ENCODE data around the gene GFRA1. TPM values are rescaled to one million over a fixed set of nuclear protein-coding genes. Genes with fewer than 3 reads are reported as not detected.

Gene GFRA1
- total and polyA plus RNA-seq, 2 experiments from 2014 or later = 0.48 to 2.9 TPM

DNA sequence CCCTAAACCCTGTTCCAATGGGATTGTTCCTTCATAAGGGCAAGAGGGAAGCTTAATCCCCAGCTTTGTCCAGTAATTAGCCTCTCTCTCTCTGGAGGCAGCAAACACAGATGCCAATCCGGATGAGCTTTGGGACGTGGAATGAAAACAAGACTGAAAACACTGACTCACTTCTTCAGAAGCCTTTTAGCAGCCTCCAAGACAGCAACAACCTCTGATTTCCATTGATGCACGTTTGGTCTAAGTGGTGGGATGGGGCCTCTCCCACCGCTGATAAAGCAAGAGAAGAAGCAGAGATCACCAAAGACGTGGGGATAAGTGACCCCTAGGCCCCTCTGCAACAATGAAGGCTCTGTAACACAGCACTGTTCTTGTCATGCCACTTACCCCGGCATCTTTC, 5.8 kb upstream of the GFRA1 start:
- no peak for DNase-seq (ENCODE audit: low spot score)
- TF ChIP-seq EZH2phosphoT487 (IDR thresholded peaks at IDR 0.05; ENCODE audit: low read depth, severe bottlenecking, unreplicated experiment) (no peak), EZH2 (IDR thresholded peaks at IDR 0.05; ENCODE audit: borderline replicate concordance) (no peak)
- TF ChIP-seq, protein P1, sequence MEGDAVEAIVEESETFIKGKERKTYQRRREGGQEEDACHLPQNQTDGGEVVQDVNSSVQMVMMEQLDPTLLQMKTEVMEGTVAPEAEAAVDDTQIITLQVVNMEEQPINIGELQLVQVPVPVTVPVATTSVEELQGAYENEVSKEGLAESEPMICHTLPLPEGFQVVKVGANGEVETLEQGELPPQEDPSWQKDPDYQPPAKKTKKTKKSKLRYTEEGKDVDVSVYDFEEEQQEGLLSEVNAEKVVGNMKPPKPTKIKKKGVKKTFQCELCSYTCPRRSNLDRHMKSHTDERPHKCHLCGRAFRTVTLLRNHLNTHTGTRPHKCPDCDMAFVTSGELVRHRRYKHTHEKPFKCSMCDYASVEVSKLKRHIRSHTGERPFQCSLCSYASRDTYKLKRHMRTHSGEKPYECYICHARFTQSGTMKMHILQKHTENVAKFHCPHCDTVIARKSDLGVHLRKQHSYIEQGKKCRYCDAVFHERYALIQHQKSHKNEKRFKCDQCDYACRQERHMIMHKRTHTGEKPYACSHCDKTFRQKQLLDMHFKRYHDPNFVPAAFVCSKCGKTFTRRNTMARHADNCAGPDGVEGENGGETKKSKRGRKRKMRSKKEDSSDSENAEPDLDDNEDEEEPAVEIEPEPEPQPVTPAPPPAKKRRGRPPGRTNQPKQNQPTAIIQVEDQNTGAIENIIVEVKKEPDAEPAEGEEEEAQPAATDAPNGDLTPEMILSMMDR (IDR thresholded peaks at IDR 0.05; ENCODE audit: poor library complexity) = no peak
- Histone ChIP-seq H3K36me3 (replicated peaks; ENCODE audit: insufficient read depth, low read depth) (no peaks in the 10 kb centered on the region), H3K27me3 (peaks cover 37% of the 10 kb centered on the region), H3K79me2 (no peaks in the 10 kb centered on the region), H3K4me2 (no peak overlapping the region), H3K4me3 (no peak overlapping the region), H3K4me1 (ENCODE audit: insufficient read depth) (peaks cover 5% of the 10 kb centered on the region), H2AFZ (no peak overlapping the region), H3K9me2 (replicated peaks; ENCODE audit: insufficient read depth) (no peaks in the 10 kb centered on the region), H3K9me3 (ENCODE audit: low read depth) (no peaks in the 10 kb centered on the region), H3K27ac (no peak overlapping the region), H4K20me1 (ENCODE audit: insufficient read depth, poor library complexity, severe bottlenecking) (no peaks in the 10 kb centered on the region)
- 48% methylated on average over 6 of the region's 6 CpGs for WGBS (ENCODE audit: low lambda C conversion rate, missing lambda C conversion rate)

DNA sequence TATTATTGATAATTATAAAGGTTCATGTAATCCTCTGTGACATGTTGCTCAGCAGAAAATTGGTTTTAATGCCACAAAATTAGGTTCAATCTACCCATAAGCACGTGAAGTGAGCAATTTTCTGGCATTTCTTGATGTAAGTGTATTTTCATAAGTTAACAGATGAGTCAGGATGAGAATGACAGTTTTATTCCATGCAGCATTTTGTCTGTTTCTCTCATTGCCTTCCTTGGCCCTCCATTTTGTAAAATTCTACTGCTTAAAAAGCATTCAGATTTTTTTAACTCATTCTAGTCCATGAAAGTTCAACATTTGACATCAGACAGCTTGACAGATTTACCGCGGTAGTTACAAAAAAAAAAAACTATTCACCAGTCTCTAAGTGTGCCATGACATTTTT, 4.0 kb upstream of the GFRA1 start:
- no peak overlapping the region for H3K4me3 ChIP-seq
- peaks cover 19% of the 10 kb centered on the region for H3K4me1 ChIP-seq (ENCODE audit: insufficient read depth)
- no peaks in the 10 kb centered on the region for H3K9me3 ChIP-seq (ENCODE audit: low read depth)
- TF ChIP-seq, protein P1 (IDR thresholded peaks at IDR 0.05; ENCODE audit: poor library complexity) = no peak
- no peak for TF ChIP-seq EZH2phosphoT487 (IDR thresholded peaks at IDR 0.05; ENCODE audit: low read depth, severe bottlenecking, unreplicated experiment)
- TF ChIP-seq EZH2 (IDR thresholded peaks at IDR 0.05; ENCODE audit: borderline replicate concordance) = no peak
- no peak overlapping the region for H3K4me2 ChIP-seq
- no peaks in the 10 kb centered on the region for H3K36me3 ChIP-seq (replicated peaks; ENCODE audit: insufficient read depth, low read depth)
- H3K9me2 ChIP-seq (replicated peaks; ENCODE audit: insufficient read depth) = no peaks in the 10 kb centered on the region
- DNase-seq (ENCODE audit: low spot score) = no peak
- no peaks in the 10 kb centered on the region for H3K79me2 ChIP-seq
- 86% methylated on average over 3 of the region's 3 CpGs for WGBS (ENCODE audit: low lambda C conversion rate, missing lambda C conversion rate)
- H4K20me1 ChIP-seq (ENCODE audit: insufficient read depth, poor library complexity, severe bottlenecking) = no peaks in the 10 kb centered on the region
- H3K27ac ChIP-seq = no peak overlapping the region
- H3K27me3 ChIP-seq = peaks cover 50% of the 10 kb centered on the region
- no peak overlapping the region for H2AFZ ChIP-seq

DNA sequence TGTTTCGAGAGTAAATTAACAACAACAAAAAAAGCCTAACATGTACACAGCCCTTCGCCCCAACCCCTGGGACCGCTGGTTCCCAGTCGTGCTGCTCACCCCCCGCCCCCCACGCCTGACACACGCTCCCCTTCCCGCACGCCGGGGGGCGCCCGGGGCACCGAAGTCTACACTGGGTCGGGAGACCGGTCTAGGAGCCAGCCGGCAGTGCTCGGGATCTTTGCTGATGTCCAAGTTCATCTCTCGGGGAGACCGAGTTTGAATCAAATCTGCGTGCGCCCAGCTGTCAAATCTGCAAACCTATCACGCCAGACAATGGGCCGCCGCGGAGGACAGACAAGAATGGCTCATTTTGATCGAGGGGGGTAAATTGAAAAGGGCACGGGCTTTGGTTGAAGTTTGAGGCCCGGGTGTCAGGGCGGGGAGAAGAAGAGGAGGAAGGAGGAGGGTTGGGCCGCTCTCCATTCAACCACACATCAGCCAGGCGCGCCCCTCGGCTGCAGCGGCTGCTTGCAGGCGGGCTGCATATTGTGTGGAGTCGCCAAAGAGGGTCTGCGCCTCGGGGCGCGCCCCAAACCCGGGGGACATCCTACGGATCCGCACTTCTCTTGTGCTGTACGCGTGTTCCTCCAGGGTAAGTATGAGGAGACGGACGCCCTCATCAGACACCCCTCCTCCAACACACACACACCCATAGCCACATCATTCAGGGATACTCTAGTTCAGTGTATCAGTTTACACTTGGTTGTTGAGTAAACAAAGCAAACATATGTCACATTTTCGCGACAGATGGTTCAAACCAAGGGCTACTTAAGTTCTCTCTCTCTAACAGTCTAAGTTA, 1.3 kb upstream of the GFRA1 start:
- Histone ChIP-seq H3K27ac (no peak overlapping the region), H3K9me2 (replicated peaks; ENCODE audit: insufficient read depth) (no peaks in the 10 kb centered on the region), H2AFZ (peak overlapping the region; percentile 42), H3K79me2 (no peaks in the 10 kb centered on the region), H3K9me3 (ENCODE audit: low read depth) (no peaks in the 10 kb centered on the region), H4K20me1 (ENCODE audit: insufficient read depth, poor library complexity, severe bottlenecking) (no peaks in the 10 kb centered on the region), H3K4me3 (peak overlapping the region; percentile 53), H3K36me3 (replicated peaks; ENCODE audit: insufficient read depth, low read depth) (no peaks in the 10 kb centered on the region), H3K4me2 (peak overlapping the region; percentile 93), H3K4me1 (ENCODE audit: insufficient read depth) (peaks cover 23% of the 10 kb centered on the region), H3K27me3 (peaks cover 74% of the 10 kb centered on the region)
- under 1% methylated on average over 41 of the region's 49 CpGs for WGBS (ENCODE audit: low lambda C conversion rate, missing lambda C conversion rate)
- peak; percentile 31 for DNase-seq (ENCODE audit: low spot score)
- TF ChIP-seq, protein P1 (IDR thresholded peaks at IDR 0.05; ENCODE audit: poor library complexity) = peak; percentile 20
- TF ChIP-seq EZH2phosphoT487 (IDR thresholded peaks at IDR 0.05; ENCODE audit: low read depth, severe bottlenecking, unreplicated experiment) = no peak
- no peak for TF ChIP-seq EZH2 (IDR thresholded peaks at IDR 0.05; ENCODE audit: borderline replicate concordance)

All from hepatocyte (in vitro differentiated cells).